GM12892 (cell line): ENCODE measurements around the gene MLPH.

Experiments used
- DNase-seq: peaks from one replicate; pipeline ENCODE4 v3.0.0; 2011; ENCODE audit not compliant: insufficient read length
- FAIRE-seq: peaks from 2 replicates; lab custom pipeline; 2011; peaks lifted over from hg19 to GRCh38; lab: Jason Lieb, UNC
- POLR2A ChIP-seq: IDR thresholded peaks from 2 replicates; pipeline ENCODE4 v1.6.1; 2011; ENCODE audit warnings: low read depth, low read length, control low read depth
- POLR2AphosphoS5 ChIP-seq: IDR thresholded peaks from 2 replicates; pipeline ENCODE4 v1.6.1; 2011; ENCODE audit warnings: low read depth, low read length, control low read depth
- TAF1 ChIP-seq: IDR thresholded peaks from 2 replicates; pipeline ENCODE4 v1.6.1; 2011; ENCODE audit warnings: low read depth, mild to moderate bottlenecking, control low read depth, low read length, borderline replicate concordance

The MLPH gene

GRCh38 chr2:237474442-237474911, 12.6 kb upstream of the MLPH start:
- FAIRE-seq (no peak), DNase-seq (no peak)
- no peak for TF ChIP-seq POLR2AphosphoS5
- TF ChIP-seq POLR2A: no peak
- no peak for TF ChIP-seq TAF1

- FAIRE-seq (peak; percentile 51), DNase-seq (peak; percentile 90)
- no peak for TF ChIP-seq TAF1
- TF ChIP-seq POLR2A: no peak
- no peak for TF ChIP-seq POLR2AphosphoS5
Measured at GRCh38 chr2:237474931-237475703, 11.9 kb upstream of the MLPH start.

GRCh38 chr2:237475704-237476141, 11.3 kb upstream of the MLPH start:
- no peak for TF ChIP-seq TAF1
- no peak for TF ChIP-seq POLR2A
- TF ChIP-seq POLR2AphosphoS5: no peak
- FAIRE-seq: peak; percentile 62

GRCh38 chr2:237478095-237478494, 9.0 kb upstream of the MLPH start:
- TF ChIP-seq POLR2A: no peak
- TF ChIP-seq POLR2AphosphoS5: no peak
- no peak for DNase-seq
- FAIRE-seq: no peak

More at GRCh38 chr2:237475704-237476141, 11.3 kb upstream of the MLPH start:
- no peak for DNase-seq

- no peak for TF ChIP-seq POLR2A
- no peak for TF ChIP-seq POLR2AphosphoS5
- TF ChIP-seq TAF1: no peak
- no peak for FAIRE-seq
- DNase-seq: no peak
Measured at GRCh38 chr2:237478979-237479378, 8.1 kb upstream of the MLPH start.

GRCh38 chr2:237479747-237480146, 7.3 kb upstream of the MLPH start:
- TF ChIP-seq POLR2AphosphoS5 (no peak), TAF1 (no peak), POLR2A (no peak)
- FAIRE-seq (no peak), DNase-seq (no peak)

GRCh38 chr2:237480556-237480955, 6.5 kb upstream of the MLPH start:
- no peak for FAIRE-seq
- DNase-seq: no peak
- no peak for TF ChIP-seq POLR2A
- no peak for TF ChIP-seq POLR2AphosphoS5
- no peak for TF ChIP-seq TAF1

GRCh38 chr2:237480988-237481525, 6.0 kb upstream of the MLPH start:
- FAIRE-seq: no peak
- DNase-seq: no peak
- no peak for TF ChIP-seq POLR2A
- TF ChIP-seq TAF1: no peak
- no peak for TF ChIP-seq POLR2AphosphoS5

GRCh38 chr2:237482485-237482884, 4.6 kb upstream of the MLPH start:
- no peak for DNase-seq
- TF ChIP-seq POLR2AphosphoS5 (no peak), POLR2A (no peak), TAF1 (no peak)
- no peak for FAIRE-seq

- FAIRE-seq (no peak), DNase-seq (no peak)
- no peak for TF ChIP-seq TAF1
- TF ChIP-seq POLR2A: no peak
- no peak for TF ChIP-seq POLR2AphosphoS5
Measured at GRCh38 chr2:237483018-237483731, 3.9 kb upstream of the MLPH start.

- TF ChIP-seq POLR2A (no peak), POLR2AphosphoS5 (no peak), TAF1 (no peak)
- FAIRE-seq (no peak), DNase-seq (no peak)
Measured at GRCh38 chr2:237485304-237485703, 1.7 kb upstream of the MLPH start.

GRCh38 chr2:237485844-237486243, 1.2 kb upstream of the MLPH start:
- FAIRE-seq: no peak
- no peak for DNase-seq
- TF ChIP-seq POLR2AphosphoS5: no peak
- TF ChIP-seq POLR2A: no peak
- no peak for TF ChIP-seq TAF1
